ENCODE data around the gene SDR9C7.

GRCh38 chr12:56951582-56952339 lies 17.6 kb upstream of the SDR9C7 start:
- TF ChIP-seq CTCF (IDR thresholded peaks at IDR 0.05) (no peak), POLR2A (IDR thresholded peaks at IDR 0.05) (no peak)

Measured in body of pancreas (tissue), 4 donors.